A549 (cell line): ENCODE data around the gene CHI3L1. TPM values are rescaled to one million over a fixed set of nuclear protein-coding genes. Genes with fewer than 3 reads are reported as not detected.

Experiments used
- ATAC-seq, 2 experiments: fragments of 200-7000 bp in 1 of 2; fragments of >200 bp in 1 of 2; cut with Nextera tagmentation in 1 of 2; cut with Tn5 transposase in 1 of 2; 3 replicates each; pipeline versions ENCODE4 v1.8.0 to v1.9.1; 2018 to 2020; ENCODE audit warnings: mild to moderate bottlenecking in 1 of 2, moderate library complexity in 1 of 2
- CTCF ChIA-PET: fragments of 300-600 bp; sonication (Branson Sonifier 250); formaldehyde crosslinking; extraction: SDS; loops from one replicate; lab custom pipeline; 2021; ENCODE audit warnings: antibody characterized with exemption, inconsistent platforms; lab: Yijun Ruan, JAX
- POLR2A ChIA-PET: fragments of 350-600 bp; formaldehyde crosslinking; extraction: SDS; loops from one replicate; lab custom pipeline; 2021; ENCODE audit warnings: antibody characterized with exemption, inconsistent platforms; lab: Yijun Ruan, JAX
- DNase-seq, 2 experiments: peaks; one replicate each; pipeline versions ENCODE4 v3.0.0 to v3.0.0-alpha.2; 2011 to 2016; ENCODE audit warnings: low read depth in 1 of 2, low spot score in 1 of 2
- FAIRE-seq: peaks from 2 replicates; lab custom pipeline; 2011; peaks lifted over from hg19 to GRCh38; lab: Jason Lieb, UNC
- H3K27ac ChIP-seq, 2 experiments: fragments of >200 bp; sonication (Bioruptor Twin); formaldehyde crosslinking; 3 replicates each; pipeline ENCODE4 v1.5.1; 2016 to 2017
- H3K4me1 ChIP-seq: fragments of >200 bp; sonication (Bioruptor Twin); formaldehyde crosslinking; 3 replicates; pipeline ENCODE4 v1.6.1; 2016
- H3K4me2 ChIP-seq: fragments of >200 bp; sonication (Bioruptor Twin); formaldehyde crosslinking; 3 replicates; pipeline ENCODE4 v1.6.1; 2016
- H3K4me3 ChIP-seq: fragments of >200 bp; sonication (Bioruptor Twin); formaldehyde crosslinking; 3 replicates; pipeline ENCODE4 v1.5.1; 2016
- H3K9me3 ChIP-seq: fragments of >200 bp; sonication (Bioruptor Twin); formaldehyde crosslinking; 3 replicates; pipeline ENCODE4 v1.6.1; 2016
- CHD2 ChIP-seq: fragments of 150-350 bp; IDR thresholded peaks from 2 replicates; pipeline ENCODE4 v1.6.1; 2014; ENCODE audit warnings: low read length; ENCODE audit not compliant: partially characterized antibody
- EHF ChIP-seq: fragments of 250-450 bp; sonication (Bioruptor Pico); IDR thresholded peaks from 2 replicates; pipeline ENCODE4 v1.5.0; 2020; ENCODE audit warnings: mild to moderate bottlenecking
- EHMT2 ChIP-seq: fragments of 200-600 bp; sonication (generic); IDR thresholded peaks from 2 replicates; pipeline ENCODE4 v1.6.1; 2016; ENCODE audit warnings: antibody characterized with exemption, low read depth, mild to moderate bottlenecking, moderate library complexity
- EP300 ChIP-seq, 2 experiments: fragments of >200 bp; sonication (Bioruptor Twin); formaldehyde crosslinking; IDR thresholded peaks; 2 replicates in 1 of 2; 3 replicates in 1 of 2; pipeline ENCODE4 v1.6.1; 2016 to 2017
- HDAC2 ChIP-seq: fragments of 200-600 bp; sonication (generic); IDR thresholded peaks from 2 replicates; pipeline ENCODE4 v1.6.1; 2016
- HOXB13 ChIP-seq: fragments of 250-450 bp; sonication (Bioruptor Pico); IDR thresholded peaks from 2 replicates; pipeline ENCODE4 v1.5.0; 2020; ENCODE audit warnings: low read depth, mild to moderate bottlenecking, moderate library complexity
- HOXB5 ChIP-seq: fragments of 250-450 bp; sonication (Bioruptor Pico); IDR thresholded peaks from 2 replicates; pipeline ENCODE4 v1.5.0; 2020; ENCODE audit warnings: mild to moderate bottlenecking, moderate library complexity
- JUNB ChIP-seq: fragments of >200 bp; sonication (Bioruptor Twin); formaldehyde crosslinking; IDR thresholded peaks from 2 replicates; pipeline ENCODE4 v1.6.1; 2016
- KDM5A ChIP-seq: fragments of 200-600 bp; sonication (generic); IDR thresholded peaks from 2 replicates; pipeline ENCODE4 v1.6.1; 2016; ENCODE audit warnings: antibody characterized with exemption, mild to moderate bottlenecking
- MYC ChIP-seq: IDR thresholded peaks from 2 replicates; pipeline ENCODE4 v1.6.1; 2012; ENCODE audit warnings: mild to moderate bottlenecking, inconsistent platforms, low read length, improper control_type of control experiment, borderline replicate concordance
- NR3C1 ChIP-seq: fragments of >200 bp; sonication (Bioruptor Twin); formaldehyde crosslinking; IDR thresholded peaks from 3 replicates; pipeline ENCODE4 v1.6.1; 2017
- PHF8 ChIP-seq: fragments of 200-600 bp; sonication (generic); IDR thresholded peaks from 2 replicates; pipeline ENCODE4 v1.6.1; 2016; ENCODE audit warnings: low read depth, mild to moderate bottlenecking, antibody characterized with exemption, moderate library complexity, borderline replicate concordance
- POLR2AphosphoS2 ChIP-seq: conservative IDR thresholded peaks from 2 replicates; pipeline ENCODE4 v1.6.1; 2012; ENCODE audit warnings: low read length, improper control_type of control experiment, inconsistent platforms
- RAD21 ChIP-seq, 2 experiments: fragments of >200 bp in 1 of 2; sonication (Bioruptor Twin) in 1 of 2; formaldehyde crosslinking in 1 of 2; IDR thresholded peaks in 1 of 2; conservative IDR thresholded peaks in 1 of 2; 2 replicates in 1 of 2; 3 replicates in 1 of 2; pipeline ENCODE4 v1.6.1; 2012 to 2018; ENCODE audit warnings: inconsistent platforms in 1 of 2
- RNF2 ChIP-seq: fragments of 200-600 bp; sonication (generic); IDR thresholded peaks from 2 replicates; pipeline ENCODE4 v1.6.1; 2016; ENCODE audit warnings: low read depth, mild to moderate bottlenecking, antibody characterized with exemption, moderate library complexity, borderline replicate concordance
- SMC3 ChIP-seq: fragments of >200 bp; sonication (Bioruptor Twin); formaldehyde crosslinking; IDR thresholded peaks from 3 replicates; pipeline ENCODE4 v1.6.1; 2018; ENCODE audit warnings: inconsistent platforms
- SREBF2 ChIP-seq: fragments of 450-650 bp; IDR thresholded peaks from 2 replicates; pipeline ENCODE4 v1.6.1; 2014; ENCODE audit warnings: mild to moderate bottlenecking, moderate library complexity
- TFCP2L1 ChIP-seq: fragments of 250-450 bp; sonication (Bioruptor Pico); IDR thresholded peaks from 2 replicates; pipeline ENCODE4 v1.5.0; 2021; ENCODE audit warnings: mild to moderate bottlenecking
- TP53 ChIP-seq: fragments of 250-450 bp; sonication (Bioruptor Pico); IDR thresholded peaks from 2 replicates; pipeline ENCODE4 v1.5.0; 2021; ENCODE audit warnings: mild to moderate bottlenecking, moderate library complexity
- ZC3H11A ChIP-seq: fragments of 450-650 bp; IDR thresholded peaks from 2 replicates; pipeline ENCODE4 v1.6.1; 2014; ENCODE audit warnings: antibody characterized with exemption, mild to moderate bottlenecking
- ZFP36 ChIP-seq: fragments of 450-650 bp; IDR thresholded peaks from 2 replicates; pipeline ENCODE4 v1.6.1; 2014; ENCODE audit warnings: borderline replicate concordance; ENCODE audit not compliant: partially characterized antibody
- ZNF302 ChIP-seq: fragments of 250-450 bp; sonication (Bioruptor Pico); IDR thresholded peaks from 2 replicates; pipeline ENCODE4 v1.9.0; 2021; ENCODE audit warnings: inconsistent platforms, mild to moderate bottlenecking, moderate library complexity
- WGBS: methylation state at CpG from one replicate; pipeline ENCODE4 v1.1.6; 2017; ENCODE audit errors: missing lambda C conversion rate; 5-methylcytosine and 5-hydroxymethylcytosine counted together
- polyA plus RNA-seq, 4 experiments: library from polyadenylated mRNA; depleted of rRNA in 3 of 4; stranded (reverse); fragments of >200 nt; fragmentation: RNase III in 1 of 4; extraction: RNeasy Plus Mini Kit Qiagen cat#74134 plus additional on column Dnase treatment in 1 of 4; gene quantifications; 2 replicates in 3 of 4; 3 replicates in 1 of 4; pipeline ENCODE4 v1.2.3, GENCODE V29; 2011 to 2017
- TF ChIP-seq, protein P1 (sequence below): IDR thresholded peaks from 2 replicates; pipeline ENCODE4 v1.6.1; 2012; ENCODE audit warnings: low read depth, borderline replicate concordance
- TF ChIP-seq, protein P2 (sequence below): fragments of 150-350 bp; IDR thresholded peaks from 2 replicates; pipeline ENCODE4 v1.6.1; 2014; ENCODE audit warnings: low read depth, mild to moderate bottlenecking, low read length
- TF ChIP-seq, protein P3 (sequence below): fragments of >200 bp; sonication (Bioruptor Twin); formaldehyde crosslinking; IDR thresholded peaks from 2 replicates; pipeline ENCODE4 v1.6.1; 2016
- TF ChIP-seq, protein P4 (sequence below): fragments of >200 bp; sonication (Bioruptor Twin); formaldehyde crosslinking; IDR thresholded peaks from 3 replicates; pipeline ENCODE4 v1.6.1; 2016
- TF ChIP-seq, protein P5 (sequence below): fragments of 200-600 bp; sonication (generic); IDR thresholded peaks from 2 replicates; pipeline ENCODE4 v1.6.1; 2016; ENCODE audit warnings: antibody characterized with exemption, mild to moderate bottlenecking, moderate library complexity

Gene CHI3L1
- polyA plus RNA-seq, 2 of the 4 experiments (the other 2 are of a cell fraction): 0.04 TPM; not detected in 1

DNA sequence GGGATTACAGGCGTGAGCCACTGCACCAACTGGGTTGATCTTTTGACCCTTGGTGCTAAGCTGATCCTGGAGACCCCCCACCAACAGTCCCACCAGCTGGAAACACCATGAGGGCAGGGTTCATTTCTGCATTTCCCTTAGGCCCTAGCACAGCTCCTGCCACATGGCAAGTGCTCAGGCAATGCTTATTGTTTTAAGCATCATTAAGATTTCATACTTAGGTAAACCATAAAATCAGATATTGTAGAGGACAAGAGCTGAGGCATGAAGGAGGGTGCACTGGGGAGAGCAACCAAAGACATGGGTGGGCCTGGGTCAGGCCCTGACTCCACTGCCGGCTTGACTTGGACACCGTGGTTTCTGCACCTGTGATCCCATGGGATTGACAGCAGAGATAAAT is 25.3 kb upstream of the CHI3L1 start:
- FAIRE-seq (no peak), DNase-seq (no peak), ATAC-seq (no peak)
- Histone ChIP-seq H3K4me2 (no peak overlapping the region), H3K27ac (no peak overlapping the region), H3K4me1 (no peaks in the 10 kb centered on the region), H3K4me3 (no peak overlapping the region), H3K9me3 (no peaks in the 10 kb centered on the region)
- CTCF ChIA-PET: interaction anchor here (1.4 to 14.7 kb wide), 6 partner anchors 16 to 174 kb away, joined by 3 to 452 read pairs (median 6); partner anchors contain the start of gene PPFIA4
- POLR2A ChIA-PET: no interaction called here
- TF ChIP-seq ZFP36: no peak
- no peak for TF ChIP-seq KDM5A
- no peak for TF ChIP-seq JUNB
- TF ChIP-seq, protein P1, sequence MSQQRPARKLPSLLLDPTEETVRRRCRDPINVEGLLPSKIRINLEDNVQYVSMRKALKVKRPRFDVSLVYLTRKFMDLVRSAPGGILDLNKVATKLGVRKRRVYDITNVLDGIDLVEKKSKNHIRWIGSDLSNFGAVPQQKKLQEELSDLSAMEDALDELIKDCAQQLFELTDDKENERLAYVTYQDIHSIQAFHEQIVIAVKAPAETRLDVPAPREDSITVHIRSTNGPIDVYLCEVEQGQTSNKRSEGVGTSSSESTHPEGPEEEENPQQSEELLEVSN: no peak
- no peak for TF ChIP-seq TFCP2L1 (CRISPR knock-in tag)
- TF ChIP-seq, protein P2, sequence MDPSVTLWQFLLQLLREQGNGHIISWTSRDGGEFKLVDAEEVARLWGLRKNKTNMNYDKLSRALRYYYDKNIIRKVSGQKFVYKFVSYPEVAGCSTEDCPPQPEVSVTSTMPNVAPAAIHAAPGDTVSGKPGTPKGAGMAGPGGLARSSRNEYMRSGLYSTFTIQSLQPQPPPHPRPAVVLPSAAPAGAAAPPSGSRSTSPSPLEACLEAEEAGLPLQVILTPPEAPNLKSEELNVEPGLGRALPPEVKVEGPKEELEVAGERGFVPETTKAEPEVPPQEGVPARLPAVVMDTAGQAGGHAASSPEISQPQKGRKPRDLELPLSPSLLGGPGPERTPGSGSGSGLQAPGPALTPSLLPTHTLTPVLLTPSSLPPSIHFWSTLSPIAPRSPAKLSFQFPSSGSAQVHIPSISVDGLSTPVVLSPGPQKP: no peak
- no peak for TF ChIP-seq NR3C1
- no peak for TF ChIP-seq RAD21 (conservative IDR thresholded peaks at IDR 0.05 in 1 of 2, IDR thresholded peaks at IDR 0.05 in 1 of 2)
- TF ChIP-seq, protein P3, sequence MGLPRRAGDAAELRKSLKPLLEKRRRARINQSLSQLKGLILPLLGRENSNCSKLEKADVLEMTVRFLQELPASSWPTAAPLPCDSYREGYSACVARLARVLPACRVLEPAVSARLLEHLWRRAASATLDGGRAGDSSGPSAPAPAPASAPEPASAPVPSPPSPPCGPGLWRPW: no peak
- no peak for TF ChIP-seq SMC3
- no peak for TF ChIP-seq ZC3H11A
- TF ChIP-seq HDAC2: no peak
- TF ChIP-seq CHD2: no peak
- TF ChIP-seq MYC: no peak
- TF ChIP-seq HOXB5: no peak
- TF ChIP-seq HOXB13: no peak
- no peak for TF ChIP-seq ZNF302
- 77% methylated on average over 3 of the region's 3 CpGs for WGBS

DNA sequence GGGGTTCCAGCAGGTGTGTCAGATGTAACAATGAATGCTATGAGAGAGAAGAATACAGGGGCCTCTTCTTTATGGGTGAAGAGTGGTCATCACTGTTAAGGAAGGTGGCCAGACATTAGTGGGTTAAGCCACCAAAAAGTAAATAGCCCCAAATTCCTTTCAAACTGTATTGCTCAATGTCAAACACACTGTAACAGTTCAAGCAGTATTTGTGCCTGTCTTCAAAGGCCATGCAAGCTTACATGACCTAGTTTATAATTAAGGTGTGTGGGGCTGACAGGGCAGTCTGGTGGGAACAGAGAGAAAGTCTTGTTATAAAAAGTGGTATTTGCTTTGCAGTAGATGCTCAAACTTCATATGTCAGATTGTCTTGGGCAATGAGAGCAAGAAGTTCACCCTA is 24.5 kb upstream of the CHI3L1 start:
- TF ChIP-seq PHF8 (no peak), RNF2 (no peak), EHMT2 (no peak), HDAC2 (no peak), EP300 (IDR thresholded peaks at IDR 0.05) (no peak), SREBF2 (no peak), EHF (CRISPR knock-in tag) (no peak), POLR2AphosphoS2 (no peak), KDM5A (no peak), RAD21 (conservative IDR thresholded peaks at IDR 0.05 in 1 of 2, IDR thresholded peaks at IDR 0.05 in 1 of 2) (no peak), TP53 (CRISPR knock-in tag) (no peak)
- TF ChIP-seq, protein P4, sequence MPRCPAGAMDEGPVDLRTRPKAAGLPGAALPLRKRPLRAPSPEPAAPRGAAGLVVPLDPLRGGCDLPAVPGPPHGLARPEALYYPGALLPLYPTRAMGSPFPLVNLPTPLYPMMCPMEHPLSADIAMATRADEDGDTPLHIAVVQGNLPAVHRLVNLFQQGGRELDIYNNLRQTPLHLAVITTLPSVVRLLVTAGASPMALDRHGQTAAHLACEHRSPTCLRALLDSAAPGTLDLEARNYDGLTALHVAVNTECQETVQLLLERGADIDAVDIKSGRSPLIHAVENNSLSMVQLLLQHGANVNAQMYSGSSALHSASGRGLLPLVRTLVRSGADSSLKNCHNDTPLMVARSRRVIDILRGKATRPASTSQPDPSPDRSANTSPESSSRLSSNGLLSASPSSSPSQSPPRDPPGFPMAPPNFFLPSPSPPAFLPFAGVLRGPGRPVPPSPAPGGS: no peak
- TF ChIP-seq, protein P5, sequence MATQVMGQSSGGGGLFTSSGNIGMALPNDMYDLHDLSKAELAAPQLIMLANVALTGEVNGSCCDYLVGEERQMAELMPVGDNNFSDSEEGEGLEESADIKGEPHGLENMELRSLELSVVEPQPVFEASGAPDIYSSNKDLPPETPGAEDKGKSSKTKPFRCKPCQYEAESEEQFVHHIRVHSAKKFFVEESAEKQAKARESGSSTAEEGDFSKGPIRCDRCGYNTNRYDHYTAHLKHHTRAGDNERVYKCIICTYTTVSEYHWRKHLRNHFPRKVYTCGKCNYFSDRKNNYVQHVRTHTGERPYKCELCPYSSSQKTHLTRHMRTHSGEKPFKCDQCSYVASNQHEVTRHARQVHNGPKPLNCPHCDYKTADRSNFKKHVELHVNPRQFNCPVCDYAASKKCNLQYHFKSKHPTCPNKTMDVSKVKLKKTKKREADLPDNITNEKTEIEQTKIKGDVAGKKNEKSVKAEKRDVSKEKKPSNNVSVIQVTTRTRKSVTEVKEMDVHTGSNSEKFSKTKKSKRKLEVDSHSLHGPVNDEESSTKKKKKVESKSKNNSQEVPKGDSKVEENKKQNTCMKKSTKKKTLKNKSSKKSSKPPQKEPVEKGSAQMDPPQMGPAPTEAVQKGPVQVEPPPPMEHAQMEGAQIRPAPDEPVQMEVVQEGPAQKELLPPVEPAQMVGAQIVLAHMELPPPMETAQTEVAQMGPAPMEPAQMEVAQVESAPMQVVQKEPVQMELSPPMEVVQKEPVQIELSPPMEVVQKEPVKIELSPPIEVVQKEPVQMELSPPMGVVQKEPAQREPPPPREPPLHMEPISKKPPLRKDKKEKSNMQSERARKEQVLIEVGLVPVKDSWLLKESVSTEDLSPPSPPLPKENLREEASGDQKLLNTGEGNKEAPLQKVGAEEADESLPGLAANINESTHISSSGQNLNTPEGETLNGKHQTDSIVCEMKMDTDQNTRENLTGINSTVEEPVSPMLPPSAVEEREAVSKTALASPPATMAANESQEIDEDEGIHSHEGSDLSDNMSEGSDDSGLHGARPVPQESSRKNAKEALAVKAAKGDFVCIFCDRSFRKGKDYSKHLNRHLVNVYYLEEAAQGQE: no peak

More for the DNA sequence above, 24.5 kb upstream of the CHI3L1 start:
- no peaks in the 10 kb centered on the region for H3K9me3 ChIP-seq
- no peak overlapping the region for H3K27ac ChIP-seq
- H3K4me1 ChIP-seq: no peaks in the 10 kb centered on the region
- DNase-seq (no peak), FAIRE-seq (no peak), ATAC-seq (no peak)
- no peak overlapping the region for H3K4me3 ChIP-seq
- ChIA-PET POLR2A (no interaction called here), CTCF (interaction anchor here (0.8 to 14.7 kb wide), 6 partner anchors 10 to 173 kb away, joined by 3 to 452 read pairs (median 6); partner anchors contain the start of gene PPFIA4)
- H3K4me2 ChIP-seq: no peak overlapping the region
